Measurements from ENCODE around the gene PSMC4.

Gene PSMC4

GRCh38 chr19:39971380-39972035 is 543 bp downstream of the PSMC4 start:
- H3K9me2 ChIP-seq (replicated peaks; ENCODE audit: low read depth, low read length): no peaks in the 10 kb centered on the region
- peaks cover 16% of the 10 kb centered on the region; the same call in 1 of the 2 replicates for H3K36me3 ChIP-seq (ENCODE audit: insufficient read depth, low read length)
- H4K20me1 ChIP-seq (ENCODE audit: insufficient read depth, low read length, poor library complexity, severe bottlenecking): peaks cover 15% of the 10 kb centered on the region
- peak overlapping the region; percentile 63 for H2AFZ ChIP-seq (ENCODE audit: low read length)
- H3K9ac ChIP-seq (ENCODE audit: low read depth, low read length, poor library complexity, severe bottlenecking): peak overlapping the region; percentile 95
- peak overlapping the region; percentile 94 for H3K4me3 ChIP-seq (ENCODE audit: low read length, poor library complexity, severe bottlenecking)
- peak overlapping the region; percentile 95 for H3K4me2 ChIP-seq (ENCODE audit: low read depth, low read length, poor library complexity, severe bottlenecking)
- H3K79me2 ChIP-seq (ENCODE audit: insufficient read depth, low read length): peaks cover 28% of the 10 kb centered on the region
- no peaks in the 10 kb centered on the region for H3F3A ChIP-seq (ENCODE audit: low read depth)
- H3K27me3 ChIP-seq (ENCODE audit: insufficient read depth, low read length, poor library complexity, severe bottlenecking): no peaks in the 10 kb centered on the region
- TF ChIP-seq, protein P1, sequence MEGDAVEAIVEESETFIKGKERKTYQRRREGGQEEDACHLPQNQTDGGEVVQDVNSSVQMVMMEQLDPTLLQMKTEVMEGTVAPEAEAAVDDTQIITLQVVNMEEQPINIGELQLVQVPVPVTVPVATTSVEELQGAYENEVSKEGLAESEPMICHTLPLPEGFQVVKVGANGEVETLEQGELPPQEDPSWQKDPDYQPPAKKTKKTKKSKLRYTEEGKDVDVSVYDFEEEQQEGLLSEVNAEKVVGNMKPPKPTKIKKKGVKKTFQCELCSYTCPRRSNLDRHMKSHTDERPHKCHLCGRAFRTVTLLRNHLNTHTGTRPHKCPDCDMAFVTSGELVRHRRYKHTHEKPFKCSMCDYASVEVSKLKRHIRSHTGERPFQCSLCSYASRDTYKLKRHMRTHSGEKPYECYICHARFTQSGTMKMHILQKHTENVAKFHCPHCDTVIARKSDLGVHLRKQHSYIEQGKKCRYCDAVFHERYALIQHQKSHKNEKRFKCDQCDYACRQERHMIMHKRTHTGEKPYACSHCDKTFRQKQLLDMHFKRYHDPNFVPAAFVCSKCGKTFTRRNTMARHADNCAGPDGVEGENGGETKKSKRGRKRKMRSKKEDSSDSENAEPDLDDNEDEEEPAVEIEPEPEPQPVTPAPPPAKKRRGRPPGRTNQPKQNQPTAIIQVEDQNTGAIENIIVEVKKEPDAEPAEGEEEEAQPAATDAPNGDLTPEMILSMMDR (conservative IDR thresholded peaks at IDR 0.05; ENCODE audit: low read length): no peak
- H3K9me3 ChIP-seq (ENCODE audit: insufficient read depth, low read depth, low read length): no peaks in the 10 kb centered on the region
- peaks cover 16% of the 10 kb centered on the region for H3K4me1 ChIP-seq (ENCODE audit: insufficient read depth, low read length, poor library complexity, severe bottlenecking)

DNA sequence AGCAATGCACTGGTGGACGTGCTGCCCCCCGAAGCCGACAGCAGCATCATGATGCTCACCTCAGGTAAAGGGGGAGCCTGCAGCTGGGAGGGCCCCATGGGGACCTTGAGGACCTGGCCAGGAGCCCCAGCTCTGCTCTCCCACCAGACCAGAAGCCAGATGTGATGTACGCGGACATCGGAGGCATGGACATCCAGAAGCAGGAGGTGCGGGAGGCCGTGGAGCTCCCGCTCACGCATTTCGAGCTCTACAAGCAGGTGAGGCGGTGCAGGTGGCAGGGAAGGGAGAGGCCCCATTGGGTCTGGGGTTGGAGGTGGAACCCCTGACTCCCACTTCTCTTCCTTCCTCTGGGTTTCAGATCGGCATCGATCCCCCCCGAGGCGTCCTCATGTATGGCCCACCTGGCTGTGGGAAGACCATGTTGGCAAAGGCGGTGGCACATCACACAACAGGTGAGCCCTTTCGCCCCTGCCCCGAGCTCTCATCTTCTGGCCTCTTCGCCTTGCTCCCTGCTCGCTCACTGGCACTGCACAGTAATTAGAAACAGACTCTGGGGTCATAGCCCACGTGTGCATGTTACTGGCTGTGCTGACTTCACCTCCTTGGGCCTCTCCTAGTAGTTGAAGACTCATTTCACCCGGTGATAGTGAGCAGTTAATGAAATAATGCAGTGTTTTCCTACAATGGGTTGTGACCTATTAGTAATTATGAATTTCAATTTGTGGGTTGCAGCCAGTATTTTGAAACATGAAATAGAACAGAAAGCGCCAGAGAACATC is 3.6 kb downstream of the PSMC4 start:
- H3K9ac ChIP-seq (ENCODE audit: low read depth, low read length, poor library complexity, severe bottlenecking): no peak overlapping the region
- H3K27me3 ChIP-seq (ENCODE audit: insufficient read depth, low read length, poor library complexity, severe bottlenecking): no peaks in the 10 kb centered on the region
- TF ChIP-seq EZH2phosphoT487 (IDR thresholded peaks at IDR 0.05; ENCODE audit: borderline replicate concordance): no peak
- TF ChIP-seq, protein P1 (conservative IDR thresholded peaks at IDR 0.05; ENCODE audit: low read length): no peak
- H2AFZ ChIP-seq (ENCODE audit: low read length): no peak overlapping the region
- H4K20me1 ChIP-seq (ENCODE audit: insufficient read depth, low read length, poor library complexity, severe bottlenecking): peaks cover 15% of the 10 kb centered on the region
- H3K9me2 ChIP-seq (replicated peaks; ENCODE audit: low read depth, low read length): no peaks in the 10 kb centered on the region
- no peak overlapping the region for H3K4me3 ChIP-seq (ENCODE audit: low read length, poor library complexity, severe bottlenecking)
- no peaks in the 10 kb centered on the region for H3F3A ChIP-seq (ENCODE audit: low read depth)
- peaks cover 14% of the 10 kb centered on the region for H3K4me1 ChIP-seq (ENCODE audit: insufficient read depth, low read length, poor library complexity, severe bottlenecking)
- H3K9me3 ChIP-seq (ENCODE audit: insufficient read depth, low read depth, low read length): no peaks in the 10 kb centered on the region
- H3K36me3 ChIP-seq (ENCODE audit: insufficient read depth, low read length): peaks cover 30% of the 10 kb centered on the region; the same call in 1 of the 2 replicates
- H3K4me2 ChIP-seq (ENCODE audit: low read depth, low read length, poor library complexity, severe bottlenecking): no peak overlapping the region
- H3K79me2 ChIP-seq (ENCODE audit: insufficient read depth, low read length): peaks cover 28% of the 10 kb centered on the region

DNA sequence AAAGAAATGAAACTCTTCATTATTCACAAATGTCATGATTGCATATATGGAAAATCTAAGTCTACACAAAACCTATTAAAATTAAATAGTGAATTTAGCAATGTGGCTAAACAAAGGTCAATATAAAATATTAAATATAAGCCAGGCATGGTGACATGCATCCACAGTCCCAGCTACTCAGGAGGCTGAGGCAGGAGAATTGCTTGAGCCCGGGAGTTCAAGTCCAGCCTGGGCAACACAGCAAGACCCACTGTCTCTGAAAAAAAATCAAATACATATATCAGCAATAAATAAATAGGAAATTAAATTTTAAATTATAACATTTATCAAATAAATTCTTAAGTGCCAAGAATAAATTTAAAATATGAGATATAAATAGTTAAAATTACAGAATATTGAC is 11.9 kb downstream of the PSMC4 start:
- H3K27me3 ChIP-seq (ENCODE audit: insufficient read depth, low read length, poor library complexity, severe bottlenecking): no peaks in the 10 kb centered on the region
- H3K36me3 ChIP-seq (ENCODE audit: insufficient read depth, low read length): peaks cover 33% of the 10 kb centered on the region; the same call in 1 of the 2 replicates
- H3K9me3 ChIP-seq (ENCODE audit: insufficient read depth, low read depth, low read length): peaks cover 16% of the 10 kb centered on the region
- H2AFZ ChIP-seq (ENCODE audit: low read length): no peak overlapping the region
- H3F3A ChIP-seq (ENCODE audit: low read depth): no peaks in the 10 kb centered on the region
- H3K9ac ChIP-seq (ENCODE audit: low read depth, low read length, poor library complexity, severe bottlenecking): no peak overlapping the region
- no peaks in the 10 kb centered on the region for H3K4me1 ChIP-seq (ENCODE audit: insufficient read depth, low read length, poor library complexity, severe bottlenecking)
- no peak overlapping the region for H3K4me2 ChIP-seq (ENCODE audit: low read depth, low read length, poor library complexity, severe bottlenecking)
- H4K20me1 ChIP-seq (ENCODE audit: insufficient read depth, low read length, poor library complexity, severe bottlenecking): no peaks in the 10 kb centered on the region
- TF ChIP-seq, protein P1 (conservative IDR thresholded peaks at IDR 0.05; ENCODE audit: low read length): no peak
- TF ChIP-seq EZH2phosphoT487 (IDR thresholded peaks at IDR 0.05; ENCODE audit: borderline replicate concordance): no peak
- H3K4me3 ChIP-seq (ENCODE audit: low read length, poor library complexity, severe bottlenecking): no peak overlapping the region
- no peaks in the 10 kb centered on the region for H3K9me2 ChIP-seq (replicated peaks; ENCODE audit: low read depth, low read length)
- H3K79me2 ChIP-seq (ENCODE audit: insufficient read depth, low read length): no peaks in the 10 kb centered on the region; the same call in 1 of the 2 replicates
